SK-N-SH (cell line): ENCODE results near the gene DDIT3.

ENCODE experiments used
- NRF1 ChIP-seq: IDR thresholded peaks from 2 replicates; pipeline ENCODE4 v1.6.1; 2012; ENCODE audit warnings: low read depth, mild to moderate bottlenecking, low read length
- POLR2AphosphoS5 ChIP-seq: IDR thresholded peaks from 2 replicates; pipeline ENCODE4 v1.6.1; 2012; ENCODE audit warnings: low read depth, low read length
- RXRA ChIP-seq: IDR thresholded peaks from 2 replicates; pipeline ENCODE4 v1.4.0; 2012; ENCODE audit warnings: low read depth, mild to moderate bottlenecking, borderline replicate concordance
- SMC3 ChIP-seq: IDR thresholded peaks from 2 replicates; pipeline ENCODE4 v1.6.1; 2012; ENCODE audit warnings: low read depth, low read length, improper control_type of control experiment
- TAF1 ChIP-seq: IDR thresholded peaks from 2 replicates; pipeline ENCODE4 v1.6.1; 2012; ENCODE audit warnings: low read depth, mild to moderate bottlenecking, low read length, moderate library complexity, borderline replicate concordance
- TF ChIP-seq, protein P1 (sequence below): fragments of 200-600 bp; sonication (generic); IDR thresholded peaks from 2 replicates; pipeline ENCODE4 v1.6.1; 2017; ENCODE audit warnings: antibody characterized with exemption, mild to moderate bottlenecking, moderate library complexity

DNA sequence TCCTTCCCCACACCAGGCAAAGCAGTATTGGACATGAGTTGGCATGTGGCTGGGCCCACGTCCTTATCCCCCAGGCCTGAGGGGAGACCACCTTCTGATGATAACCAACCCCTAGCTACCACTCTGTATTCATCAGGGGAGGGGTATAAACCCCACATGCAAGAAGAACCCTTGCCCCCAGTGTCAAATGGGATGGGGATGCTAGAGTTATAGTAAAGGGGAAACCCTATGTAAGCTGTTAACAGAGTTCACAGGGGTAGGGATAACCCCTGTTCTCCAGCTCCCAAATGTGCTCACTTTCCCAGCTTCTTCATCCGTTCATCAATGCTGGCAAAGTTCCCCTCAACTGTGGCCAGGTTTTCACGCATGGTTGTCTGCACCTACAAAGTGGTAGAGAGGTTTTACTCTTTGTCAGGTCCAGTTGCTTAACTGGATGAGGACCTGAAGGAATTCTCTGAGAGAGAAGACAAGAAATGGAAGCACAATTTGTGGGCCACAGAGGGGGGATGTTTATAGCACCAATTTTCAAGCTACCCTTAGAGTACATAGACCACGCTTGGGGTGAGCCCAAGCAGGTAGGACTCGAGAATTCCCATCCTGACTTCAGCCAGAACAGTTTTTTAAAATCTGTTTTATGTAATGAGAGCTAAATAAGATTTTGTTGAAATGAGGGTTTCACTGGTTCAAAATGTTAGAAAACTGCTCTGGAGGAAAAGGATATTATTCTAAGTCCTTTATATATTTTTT, 10.3 kb upstream of the DDIT3 start:
- TF ChIP-seq, protein P1, sequence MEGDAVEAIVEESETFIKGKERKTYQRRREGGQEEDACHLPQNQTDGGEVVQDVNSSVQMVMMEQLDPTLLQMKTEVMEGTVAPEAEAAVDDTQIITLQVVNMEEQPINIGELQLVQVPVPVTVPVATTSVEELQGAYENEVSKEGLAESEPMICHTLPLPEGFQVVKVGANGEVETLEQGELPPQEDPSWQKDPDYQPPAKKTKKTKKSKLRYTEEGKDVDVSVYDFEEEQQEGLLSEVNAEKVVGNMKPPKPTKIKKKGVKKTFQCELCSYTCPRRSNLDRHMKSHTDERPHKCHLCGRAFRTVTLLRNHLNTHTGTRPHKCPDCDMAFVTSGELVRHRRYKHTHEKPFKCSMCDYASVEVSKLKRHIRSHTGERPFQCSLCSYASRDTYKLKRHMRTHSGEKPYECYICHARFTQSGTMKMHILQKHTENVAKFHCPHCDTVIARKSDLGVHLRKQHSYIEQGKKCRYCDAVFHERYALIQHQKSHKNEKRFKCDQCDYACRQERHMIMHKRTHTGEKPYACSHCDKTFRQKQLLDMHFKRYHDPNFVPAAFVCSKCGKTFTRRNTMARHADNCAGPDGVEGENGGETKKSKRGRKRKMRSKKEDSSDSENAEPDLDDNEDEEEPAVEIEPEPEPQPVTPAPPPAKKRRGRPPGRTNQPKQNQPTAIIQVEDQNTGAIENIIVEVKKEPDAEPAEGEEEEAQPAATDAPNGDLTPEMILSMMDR = no peak
- TF ChIP-seq POLR2AphosphoS5 (peak; percentile 37; the same call in 1 of the 2 replicates), SMC3 (no peak), TAF1 (no peak), NRF1 (no peak), RXRA (no peak)
